ENCODE results near the gene LTK.

LTK gene

DNA sequence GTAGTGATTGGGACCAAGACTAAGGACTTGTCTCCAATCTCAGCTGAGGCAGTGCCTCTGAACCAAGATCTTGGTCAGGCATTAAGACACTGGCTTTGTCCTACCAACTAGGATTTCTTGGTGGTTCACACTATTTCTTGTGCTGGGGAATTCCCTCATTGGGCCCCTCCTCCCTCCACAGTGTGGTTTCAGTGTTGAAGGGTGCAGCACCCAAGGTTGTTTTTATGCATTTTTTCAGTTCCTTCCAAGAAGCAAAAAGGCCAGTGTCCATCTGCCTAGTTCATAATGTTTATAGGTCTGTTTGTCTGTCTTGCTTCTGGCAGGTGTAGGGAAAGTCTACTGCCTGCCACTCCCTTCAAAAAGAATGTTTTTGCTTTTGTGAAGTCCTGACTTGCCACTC lies 30.5 kb downstream of the LTK start:
- no peaks in the 10 kb centered on the region for H3K27me3 ChIP-seq (ENCODE audit: insufficient read depth, low read length)
- H3K27ac ChIP-seq (ENCODE audit: low read depth, low read length, poor library complexity, severe bottlenecking), result peak overlapping the region; percentile 55
- no peak overlapping the region for H3K4me3 ChIP-seq (ENCODE audit: low read depth, low read length, poor library complexity, severe bottlenecking)
- H3K4me2 ChIP-seq (ENCODE audit: low read length), result no peak overlapping the region
- H3F3A ChIP-seq (ENCODE audit: insufficient read depth, low read length), result no peaks in the 10 kb centered on the region
- H4K20me1 ChIP-seq (ENCODE audit: insufficient read depth, low read length), result no peaks in the 10 kb centered on the region
- no peaks in the 10 kb centered on the region for H3K9me2 ChIP-seq (ENCODE audit: low read depth, low read length)
- no peaks in the 10 kb centered on the region for H3K9me3 ChIP-seq (ENCODE audit: low read length)
- no peak for TF ChIP-seq EZH2 (IDR thresholded peaks at IDR 0.05; ENCODE audit: borderline replicate concordance, low read length)
- TF ChIP-seq, protein P1, sequence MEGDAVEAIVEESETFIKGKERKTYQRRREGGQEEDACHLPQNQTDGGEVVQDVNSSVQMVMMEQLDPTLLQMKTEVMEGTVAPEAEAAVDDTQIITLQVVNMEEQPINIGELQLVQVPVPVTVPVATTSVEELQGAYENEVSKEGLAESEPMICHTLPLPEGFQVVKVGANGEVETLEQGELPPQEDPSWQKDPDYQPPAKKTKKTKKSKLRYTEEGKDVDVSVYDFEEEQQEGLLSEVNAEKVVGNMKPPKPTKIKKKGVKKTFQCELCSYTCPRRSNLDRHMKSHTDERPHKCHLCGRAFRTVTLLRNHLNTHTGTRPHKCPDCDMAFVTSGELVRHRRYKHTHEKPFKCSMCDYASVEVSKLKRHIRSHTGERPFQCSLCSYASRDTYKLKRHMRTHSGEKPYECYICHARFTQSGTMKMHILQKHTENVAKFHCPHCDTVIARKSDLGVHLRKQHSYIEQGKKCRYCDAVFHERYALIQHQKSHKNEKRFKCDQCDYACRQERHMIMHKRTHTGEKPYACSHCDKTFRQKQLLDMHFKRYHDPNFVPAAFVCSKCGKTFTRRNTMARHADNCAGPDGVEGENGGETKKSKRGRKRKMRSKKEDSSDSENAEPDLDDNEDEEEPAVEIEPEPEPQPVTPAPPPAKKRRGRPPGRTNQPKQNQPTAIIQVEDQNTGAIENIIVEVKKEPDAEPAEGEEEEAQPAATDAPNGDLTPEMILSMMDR (IDR thresholded peaks at IDR 0.05; ENCODE audit: low read length), result no peak
- H3K9ac ChIP-seq (ENCODE audit: low read length), result no peak overlapping the region
- peaks cover 11% of the 10 kb centered on the region for H3K4me1 ChIP-seq (ENCODE audit: insufficient read depth, low read length, severe bottlenecking)
- H3K79me2 ChIP-seq (ENCODE audit: insufficient read depth, low read length), result no peaks in the 10 kb centered on the region
- H3K36me3 ChIP-seq (ENCODE audit: insufficient read depth, low read length), result peaks cover 49% of the 10 kb centered on the region
- no peak overlapping the region for H2AFZ ChIP-seq (ENCODE audit: low read length)

DNA sequence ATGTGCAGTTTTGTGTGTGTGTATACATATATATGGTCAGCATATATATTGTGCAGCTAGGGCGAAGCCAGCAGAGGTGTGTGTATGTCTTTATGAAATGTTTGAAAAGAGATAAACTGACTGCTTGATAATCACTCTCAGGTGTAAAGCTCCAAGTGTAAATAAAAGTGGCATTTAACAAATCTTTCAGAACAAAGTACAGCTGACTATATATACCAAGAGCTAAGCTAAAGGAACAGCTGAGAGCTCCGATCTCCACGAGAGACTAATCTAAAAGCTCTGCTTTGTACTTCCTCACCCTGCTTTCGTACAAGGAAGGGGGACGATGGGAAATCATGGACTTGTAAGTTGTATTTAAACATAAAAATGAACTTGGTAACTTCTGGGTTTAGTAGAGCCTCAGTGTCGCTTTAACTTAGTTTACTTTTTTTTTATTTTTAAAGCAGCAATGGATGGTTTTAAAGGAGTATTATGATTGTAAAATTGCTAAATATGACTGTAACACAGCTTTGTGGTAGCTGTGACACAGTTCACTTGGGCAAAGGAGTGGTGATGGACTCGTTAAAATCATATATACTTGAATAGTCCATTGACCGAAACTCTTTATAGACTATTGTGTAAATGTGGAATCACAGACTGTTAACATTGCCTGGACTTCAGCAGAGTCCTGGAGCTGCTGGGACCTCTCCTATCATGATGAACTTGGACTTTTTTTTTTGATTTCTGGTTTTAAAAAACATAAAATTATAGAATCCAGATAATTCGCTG lies 31.3 kb downstream of the LTK start:
- Histone ChIP-seq H3K4me1 (ENCODE audit: insufficient read depth, low read length, severe bottlenecking) (peaks cover 11% of the 10 kb centered on the region), H4K20me1 (ENCODE audit: insufficient read depth, low read length) (no peaks in the 10 kb centered on the region), H3K27me3 (ENCODE audit: insufficient read depth, low read length) (no peaks in the 10 kb centered on the region), H3K9me2 (ENCODE audit: low read depth, low read length) (no peaks in the 10 kb centered on the region), H3K9me3 (ENCODE audit: low read length) (no peaks in the 10 kb centered on the region), H3K27ac (ENCODE audit: low read depth, low read length, poor library complexity, severe bottlenecking) (no peak overlapping the region), H3K4me2 (ENCODE audit: low read length) (no peak overlapping the region), H2AFZ (ENCODE audit: low read length) (no peak overlapping the region), H3K36me3 (ENCODE audit: insufficient read depth, low read length) (peaks cover 53% of the 10 kb centered on the region), H3F3A (ENCODE audit: insufficient read depth, low read length) (no peaks in the 10 kb centered on the region), H3K4me3 (ENCODE audit: low read depth, low read length, poor library complexity, severe bottlenecking) (no peak overlapping the region), H3K79me2 (ENCODE audit: insufficient read depth, low read length) (no peaks in the 10 kb centered on the region), H3K9ac (ENCODE audit: low read length) (no peak overlapping the region)
- TF ChIP-seq EZH2 (IDR thresholded peaks at IDR 0.05; ENCODE audit: borderline replicate concordance, low read length), result no peak
- TF ChIP-seq, protein P1 (IDR thresholded peaks at IDR 0.05; ENCODE audit: low read length), result no peak

DNA sequence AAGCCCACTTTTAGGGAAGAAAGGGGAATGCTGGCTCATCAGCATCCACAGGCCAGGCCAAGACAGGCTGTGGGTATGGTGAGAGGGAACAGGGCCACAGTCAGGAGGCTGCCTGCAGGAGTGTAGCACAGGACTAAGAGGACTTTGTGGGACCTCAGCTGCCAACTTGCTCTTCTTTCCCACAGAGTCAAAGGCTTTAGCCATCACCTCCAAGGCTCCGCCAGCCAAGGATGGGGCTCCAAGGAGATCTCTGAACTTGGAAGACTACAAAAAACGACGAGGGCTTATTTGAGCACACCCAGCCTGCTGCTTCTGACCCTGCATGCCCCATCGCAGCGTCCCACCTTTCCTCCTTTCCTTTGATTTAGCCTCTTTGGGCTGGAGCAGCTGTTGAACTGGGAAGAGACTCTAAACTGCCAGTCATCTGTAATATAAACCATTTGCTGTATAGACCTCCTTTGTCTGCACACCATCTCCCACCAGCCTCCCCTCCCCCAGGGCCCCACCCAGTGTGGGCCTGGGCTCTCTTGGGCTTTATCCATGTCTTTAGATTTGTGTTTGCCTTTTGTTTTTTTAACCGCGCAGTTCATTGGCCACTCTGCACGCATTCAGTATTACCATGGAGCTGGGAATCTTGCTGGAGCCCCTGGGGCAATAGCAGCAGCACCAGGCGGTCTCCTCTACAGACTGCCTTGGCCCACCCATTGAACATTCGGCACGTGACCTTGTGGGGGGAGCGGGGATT lies 33.1 kb downstream of the LTK start:
- no peaks in the 10 kb centered on the region for H3K9me3 ChIP-seq (ENCODE audit: low read length)
- TF ChIP-seq, protein P1 (IDR thresholded peaks at IDR 0.05; ENCODE audit: low read length), result no peak
- no peak for TF ChIP-seq EZH2 (IDR thresholded peaks at IDR 0.05; ENCODE audit: borderline replicate concordance, low read length)
- H2AFZ ChIP-seq (ENCODE audit: low read length), result no peak overlapping the region
- H4K20me1 ChIP-seq (ENCODE audit: insufficient read depth, low read length), result no peaks in the 10 kb centered on the region
- no peak overlapping the region for H3K4me3 ChIP-seq (ENCODE audit: low read depth, low read length, poor library complexity, severe bottlenecking)
- H3F3A ChIP-seq (ENCODE audit: insufficient read depth, low read length), result no peaks in the 10 kb centered on the region
- H3K27me3 ChIP-seq (ENCODE audit: insufficient read depth, low read length), result no peaks in the 10 kb centered on the region
- no peaks in the 10 kb centered on the region for H3K9me2 ChIP-seq (ENCODE audit: low read depth, low read length)
- peaks cover 71% of the 10 kb centered on the region for H3K36me3 ChIP-seq (ENCODE audit: insufficient read depth, low read length)
- H3K27ac ChIP-seq (ENCODE audit: low read depth, low read length, poor library complexity, severe bottlenecking), result no peak overlapping the region
- no peak overlapping the region for H3K4me2 ChIP-seq (ENCODE audit: low read length)
- peaks cover 11% of the 10 kb centered on the region for H3K4me1 ChIP-seq (ENCODE audit: insufficient read depth, low read length, severe bottlenecking)
- no peaks in the 10 kb centered on the region for H3K79me2 ChIP-seq (ENCODE audit: insufficient read depth, low read length)
- no peak overlapping the region for H3K9ac ChIP-seq (ENCODE audit: low read length)
